Ovary (tissue), 9 donors: ENCODE results near the gene HYAL3. TPM values are rescaled to one million over a fixed set of nuclear protein-coding genes. Genes with fewer than 3 reads are reported as not detected.

Experiments
- DNase-seq, 5 donors: peaks; one replicate each; pipeline ENCODE4 v3.0.0-alpha.2; 2019 to 2020
- H3K27ac ChIP-seq, 2 donors: fragments of 200-600 bp; one replicate each; pipeline versions ENCODE4 v1.5.1 to v1.8.0; 2019 to 2022
- H3K27me3 ChIP-seq: fragments of 200-600 bp; one replicate; pipeline ENCODE4 v1.8.0; 2022
- H3K36me3 ChIP-seq: fragments of 200-600 bp; sonication (generic); one replicate; pipeline ENCODE4 v1.5.1; 2019
- H3K4me1 ChIP-seq: one replicate; pipeline ENCODE4 v1.8.1; 2013; ENCODE audit warnings: mild to moderate bottlenecking, moderate library complexity; ENCODE audit not compliant: insufficient read depth
- H3K4me3 ChIP-seq: fragments of 200-600 bp; sonication (generic); one replicate; pipeline ENCODE4 v1.5.1; 2017
- H3K9me3 ChIP-seq, 2 donors: fragments of 200-600 bp in 1 of 2; sonication (generic) in 1 of 2; one replicate each; pipeline versions ENCODE4 v1.5.1 to v1.8.1; 2013 to 2019; ENCODE audit warnings: mild to moderate bottlenecking in 1 of 2, moderate library complexity in 1 of 2
- EP300 ChIP-seq: sonication (generic); formaldehyde crosslinking; IDR thresholded peaks from one replicate; pipeline ENCODE4 v1.6.1; 2017; ENCODE audit warnings: antibody characterized with exemption
- POLR2A ChIP-seq: fragments of 450-650 bp; IDR thresholded peaks from one replicate; pipeline ENCODE4 v1.6.1; 2017; ENCODE audit warnings: antibody characterized with exemption, mild to moderate bottlenecking, moderate library complexity
- WGBS, 3 donors: extraction: QIAGEN DNeasy Blood & Tissue Kit in 1 of 3; methylation state at CpG; one replicate each; pipeline versions ENCODE4 v1.1.5 to v1.1.7; 2013 to 2017; 5-methylcytosine and 5-hydroxymethylcytosine counted together
- intact Hi-C, 4 donors: fragments of 100-400 bp; cut with DNase I; formaldehyde crosslinking; loops; one replicate each; pipeline versions ENCODE4 v1.11.0 to v1.15.1; 2022 to 2023
- polyA plus RNA-seq, 2 donors: library from polyadenylated mRNA; stranded (reverse); fragments of 200-250 nt in 1 of 2; fragments of 350-450 nt in 1 of 2; fragmentation: Illumina TruSeq in 1 of 2; extraction: RNeasy Lipid Tissue Mini Kit (QIAGEN cat#74804) in 1 of 2; gene quantifications; one replicate each; pipeline ENCODE4 v1.2.3, GENCODE V29; 2013 to 2014
- total RNA-seq, 7 donors: library from RNA; depleted of rRNA in 2 of 7; stranded (reverse); fragments of >200 nt in 2 of 7; fragmentation: NEBNext Ultra II Directional in 3 of 7; extraction: Animal tissue kit (Norgen Biotek cat#: 25700) in 3 of 7; gene quantifications; one replicate each; pipeline versions ENCODE4 v1.1.0 to v1.2.4, GENCODE V29; 2016 to 2023
- TF ChIP-seq, protein P1 (sequence below), 3 donors: fragments of 450-650 bp in 2 of 3; fragments of 200-600 bp in 1 of 3; IDR thresholded peaks; one replicate each; pipeline versions ENCODE4 v1.5.1 to v1.8.0; 2016 to 2022; ENCODE audit warnings: antibody characterized with exemption in 3 of 3, mild to moderate bottlenecking in 1 of 3
- donor health status: DM: no; HTN: no; CAD: no; lungs with moderate emphysema.
- donor health status: DM: no; HTN: no; CAD: no.
- donor health status: Bipolar disorder and iron deficiency.
- donor health status: DM: yes; HTN: yes; CAD: no.
- donor health status: DM: no; HTN: no; CAD: no.
- donor health status: DM: yes; HTN: yes; CAD: no.

Gene HYAL3
- total and polyA plus RNA-seq, 9 donors: 0.58 to 4.3 (median 1.9) TPM

DNA sequence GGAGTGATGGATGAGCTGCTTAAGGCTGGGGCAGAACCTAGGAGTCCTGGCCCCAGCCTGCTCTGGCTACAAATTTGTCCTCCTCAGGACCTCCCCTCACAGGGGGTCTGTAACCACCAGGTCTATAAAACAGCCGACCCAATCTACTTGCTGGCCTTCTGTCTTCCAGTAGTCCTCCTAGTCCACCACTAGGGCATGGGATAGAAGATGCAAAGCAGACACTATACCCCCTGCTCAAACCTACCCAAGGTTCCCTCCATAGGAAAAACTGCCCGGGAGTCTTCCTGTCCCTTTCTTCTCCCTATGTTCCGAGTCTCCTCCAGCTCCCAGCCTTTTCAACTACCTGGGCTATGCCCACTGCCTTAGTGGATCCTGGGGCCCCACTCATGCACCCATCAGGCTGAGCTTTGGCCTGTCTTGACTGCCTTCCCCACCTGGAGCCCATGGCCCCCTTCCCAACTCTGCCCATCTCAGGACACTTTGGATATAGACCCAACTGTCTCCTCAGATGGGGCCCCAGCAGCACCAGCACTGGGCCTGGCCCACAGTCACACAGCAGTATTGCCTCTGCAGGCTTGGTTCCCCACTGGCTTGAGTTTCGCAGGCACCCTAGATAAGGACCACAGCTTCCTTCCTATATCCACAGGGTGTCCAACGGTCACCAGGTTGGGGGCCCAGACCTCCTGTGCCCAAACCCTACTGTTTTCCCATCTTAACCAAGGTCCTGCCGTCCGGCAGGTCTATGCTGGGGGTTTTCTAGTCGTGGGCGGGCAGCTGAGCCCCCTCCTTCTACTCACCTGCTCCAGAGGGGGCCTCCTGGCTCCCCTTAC, 1.1 kb downstream of the HYAL3 start:
- no peak for TF ChIP-seq POLR2A
- TF ChIP-seq, protein P1, sequence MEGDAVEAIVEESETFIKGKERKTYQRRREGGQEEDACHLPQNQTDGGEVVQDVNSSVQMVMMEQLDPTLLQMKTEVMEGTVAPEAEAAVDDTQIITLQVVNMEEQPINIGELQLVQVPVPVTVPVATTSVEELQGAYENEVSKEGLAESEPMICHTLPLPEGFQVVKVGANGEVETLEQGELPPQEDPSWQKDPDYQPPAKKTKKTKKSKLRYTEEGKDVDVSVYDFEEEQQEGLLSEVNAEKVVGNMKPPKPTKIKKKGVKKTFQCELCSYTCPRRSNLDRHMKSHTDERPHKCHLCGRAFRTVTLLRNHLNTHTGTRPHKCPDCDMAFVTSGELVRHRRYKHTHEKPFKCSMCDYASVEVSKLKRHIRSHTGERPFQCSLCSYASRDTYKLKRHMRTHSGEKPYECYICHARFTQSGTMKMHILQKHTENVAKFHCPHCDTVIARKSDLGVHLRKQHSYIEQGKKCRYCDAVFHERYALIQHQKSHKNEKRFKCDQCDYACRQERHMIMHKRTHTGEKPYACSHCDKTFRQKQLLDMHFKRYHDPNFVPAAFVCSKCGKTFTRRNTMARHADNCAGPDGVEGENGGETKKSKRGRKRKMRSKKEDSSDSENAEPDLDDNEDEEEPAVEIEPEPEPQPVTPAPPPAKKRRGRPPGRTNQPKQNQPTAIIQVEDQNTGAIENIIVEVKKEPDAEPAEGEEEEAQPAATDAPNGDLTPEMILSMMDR (IDR thresholded peaks at IDR 0.05): no peak
- no peak for TF ChIP-seq EP300
- DNase-seq: peak in 2 of 5 donors; percentile 51 to 52
- Histone ChIP-seq H3K4me1 (peaks cover 8% of the 10 kb centered on the region), H3K27me3 (no peaks in the 10 kb centered on the region), H3K9me3 (no peaks in the 10 kb centered on the region), H3K36me3 (no peaks in the 10 kb centered on the region), H3K4me3 (peak overlapping the region; percentile 63), H3K27ac (peak overlapping the region; percentile 52 to 81)
- 36 to 39% (median 36%) methylated on average over 9 of the region's 9 CpGs for WGBS, 3 donors
- intact Hi-C loops: no loop called here

- H3K27ac ChIP-seq: no peak overlapping the region
- WGBS, 3 donors: 80 to 82% (median 81%) methylated on average over 2 of the region's 2 CpGs
- H3K9me3 ChIP-seq: no peaks in the 10 kb centered on the region
- H3K27me3 ChIP-seq: no peaks in the 10 kb centered on the region
- intact Hi-C loops: no loop called here
- TF ChIP-seq, protein P1 (IDR thresholded peaks at IDR 0.05): no peak
- TF ChIP-seq POLR2A (no peak), EP300 (no peak)
- peak in 3 of 5 donors; percentile 61 to 67 (median 63) for DNase-seq
- H3K36me3 ChIP-seq: no peaks in the 10 kb centered on the region
- no peak overlapping the region for H3K4me3 ChIP-seq
- peaks cover 9% of the 10 kb centered on the region for H3K4me1 ChIP-seq
These were observed 1.8 kb downstream of the HYAL3 start for GRCh38 chr3:50297384-50297775.

DNA sequence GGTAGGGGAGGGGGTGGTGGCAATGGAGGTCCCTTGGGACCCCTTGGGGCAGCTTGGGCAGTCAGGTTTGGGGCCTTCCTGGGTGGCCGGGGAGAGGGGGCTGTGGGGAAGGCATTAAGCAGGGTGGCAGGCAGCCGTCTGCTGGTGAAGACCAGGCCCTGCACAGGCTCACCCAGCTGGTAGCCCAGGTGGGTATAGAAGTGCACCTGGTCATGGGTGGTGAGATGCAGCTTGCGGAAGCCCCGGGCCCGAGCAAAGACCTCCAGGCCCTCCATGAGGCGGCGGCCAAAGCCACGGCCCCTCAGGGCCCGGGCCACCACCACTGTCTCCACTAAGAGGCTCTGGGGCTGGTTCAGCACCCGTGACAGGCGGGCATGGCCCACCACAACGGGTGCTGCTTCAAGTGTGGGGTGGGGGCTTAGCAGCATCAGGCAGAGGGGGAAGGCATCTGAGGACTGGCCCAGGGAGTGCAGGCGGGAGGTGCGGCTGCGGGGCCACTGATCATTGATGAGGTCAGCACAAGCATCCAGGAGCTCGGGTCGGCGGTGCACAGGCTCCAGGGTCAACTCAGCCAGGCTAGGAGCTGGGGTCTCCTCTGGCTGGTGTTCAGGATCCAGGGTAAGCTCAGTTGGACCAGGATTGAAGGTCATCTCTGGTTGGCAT, 2.4 kb downstream of the HYAL3 start:
- intact Hi-C loops: no loop called here
- Histone ChIP-seq H3K4me3 (no peak overlapping the region), H3K27me3 (no peaks in the 10 kb centered on the region), H3K4me1 (peaks cover 9% of the 10 kb centered on the region), H3K27ac (no peak overlapping the region), H3K9me3 (no peaks in the 10 kb centered on the region), H3K36me3 (no peaks in the 10 kb centered on the region)
- no peak for TF ChIP-seq POLR2A
- TF ChIP-seq, protein P1 (IDR thresholded peaks at IDR 0.05): no peak
- TF ChIP-seq EP300: no peak
- WGBS, 3 donors: 85 to 87% (median 86%) methylated on average over 17 to 18 of the region's 18 CpGs
- DNase-seq: peak in 2 of 5 donors; percentile 47 to 49

- H3K4me1 ChIP-seq: peaks cover 12% of the 10 kb centered on the region
- no peak for DNase-seq
These were observed 3.4 kb downstream of the HYAL3 start for GRCh38 chr3:50295553-50296431.

More at GRCh38 chr3:50295553-50296431, 3.4 kb downstream of the HYAL3 start:
- H3K4me3 ChIP-seq: no peak overlapping the region
- H3K27ac ChIP-seq: no peak overlapping the region
- TF ChIP-seq, protein P1 (IDR thresholded peaks at IDR 0.05): no peak
- TF ChIP-seq EP300 (no peak), POLR2A (no peak)
- H3K36me3 ChIP-seq: no peaks in the 10 kb centered on the region
- no peaks in the 10 kb centered on the region for H3K9me3 ChIP-seq
- intact Hi-C loops: no loop called here
- no peaks in the 10 kb centered on the region for H3K27me3 ChIP-seq
- 72 to 76% (median 72%) methylated on average over 8 of the region's 8 CpGs for WGBS, 3 donors
